Memory B cell (primary cell): ENCODE data around the gene GPR153.

Experiments used
- ATAC-seq: fragments of 150-1000 bp; cut with Tn5 transposase; 2 replicates; pipeline ENCODE4 v1.10.0; 2021; ENCODE audit warnings: low read depth, mild to moderate bottlenecking, moderate library complexity
- DNase-seq, 2 donors: peaks; one replicate each; pipeline ENCODE4 v3.0.0; 2022; ENCODE audit warnings: low spot score in 2 of 2
- H3K27ac Mint-ChIP-seq: one replicate; pipeline ENCODE4 v1.8.0; 2022; ENCODE audit warnings: mild to moderate bottlenecking, moderate library complexity, mixed read lengths
- H3K27me3 Mint-ChIP-seq: one replicate; pipeline ENCODE4 v1.8.0; 2022; ENCODE audit warnings: mixed read lengths
- H3K36me3 Mint-ChIP-seq: one replicate; pipeline ENCODE4 v1.8.0; 2022; ENCODE audit warnings: mild to moderate bottlenecking, mixed read lengths
- H3K4me1 Mint-ChIP-seq: one replicate; pipeline ENCODE4 v1.8.0; 2022; ENCODE audit warnings: mixed read lengths
- H3K4me3 Mint-ChIP-seq: one replicate; pipeline ENCODE4 v1.8.0; 2022; ENCODE audit warnings: mild to moderate bottlenecking, moderate library complexity, mixed read lengths
- H3K9me3 Mint-ChIP-seq: one replicate; pipeline ENCODE4 v1.8.0; 2022; ENCODE audit warnings: mixed read lengths

Gene GPR153

GRCh38 chr1:6294890-6295556 is 34.1 kb upstream of the GPR153 start:
- Mint-ChIP-seq H3K36me3 (peaks cover 2% of the 10 kb centered on the region), H3K27me3 (no peaks in the 10 kb centered on the region), H3K4me1 (no peaks in the 10 kb centered on the region), H3K9me3 (no peaks in the 10 kb centered on the region), H3K27ac (no peak overlapping the region), H3K4me3 (no peak overlapping the region)
- DNase-seq (no peak), ATAC-seq (no peak)

- Mint-ChIP-seq H3K9me3 (no peaks in the 10 kb centered on the region), H3K27ac (no peak overlapping the region), H3K4me1 (no peaks in the 10 kb centered on the region), H3K27me3 (no peaks in the 10 kb centered on the region), H3K36me3 (peaks cover 2% of the 10 kb centered on the region), H3K4me3 (no peak overlapping the region)
- DNase-seq (no peak), ATAC-seq (no peak)
Observed at GRCh38 chr1:6294080-6294889, 33.4 kb upstream of the GPR153 start.

GRCh38 chr1:6292102-6292501 is 31.2 kb upstream of the GPR153 start:
- no peak for ATAC-seq
- DNase-seq = no peak
- Mint-ChIP-seq H3K4me3 (no peak overlapping the region), H3K27me3 (no peaks in the 10 kb centered on the region), H3K36me3 (peaks cover 2% of the 10 kb centered on the region), H3K4me1 (no peaks in the 10 kb centered on the region), H3K9me3 (no peaks in the 10 kb centered on the region), H3K27ac (no peak overlapping the region)

GRCh38 chr1:6288665-6289064 is 27.8 kb upstream of the GPR153 start:
- ATAC-seq (no peak), DNase-seq (no peak)
- no peaks in the 10 kb centered on the region for H3K36me3 Mint-ChIP-seq
- no peaks in the 10 kb centered on the region for H3K9me3 Mint-ChIP-seq
- no peaks in the 10 kb centered on the region for H3K4me1 Mint-ChIP-seq
- no peak overlapping the region for H3K27ac Mint-ChIP-seq
- H3K4me3 Mint-ChIP-seq = no peak overlapping the region
- no peaks in the 10 kb centered on the region for H3K27me3 Mint-ChIP-seq

- H3K9me3 Mint-ChIP-seq = no peaks in the 10 kb centered on the region
Observed at GRCh38 chr1:6288026-6288425, 27.1 kb upstream of the GPR153 start.

GRCh38 chr1:6287431-6287886 is 26.6 kb upstream of the GPR153 start:
- Mint-ChIP-seq H3K36me3 (no peaks in the 10 kb centered on the region), H3K9me3 (no peaks in the 10 kb centered on the region), H3K4me3 (no peak overlapping the region), H3K4me1 (no peaks in the 10 kb centered on the region), H3K27me3 (no peaks in the 10 kb centered on the region), H3K27ac (no peak overlapping the region)
- DNase-seq = no peak
- ATAC-seq = no peak

More at GRCh38 chr1:6288026-6288425, 27.1 kb upstream of the GPR153 start:
- no peak overlapping the region for H3K4me3 Mint-ChIP-seq
- H3K4me1 Mint-ChIP-seq = no peaks in the 10 kb centered on the region
- no peak overlapping the region for H3K27ac Mint-ChIP-seq
- no peaks in the 10 kb centered on the region for H3K27me3 Mint-ChIP-seq
- DNase-seq (no peak), ATAC-seq (no peak)
- no peaks in the 10 kb centered on the region for H3K36me3 Mint-ChIP-seq

- Mint-ChIP-seq H3K4me3 (no peak overlapping the region), H3K27me3 (no peaks in the 10 kb centered on the region), H3K4me1 (no peaks in the 10 kb centered on the region), H3K9me3 (no peaks in the 10 kb centered on the region), H3K27ac (no peak overlapping the region), H3K36me3 (no peaks in the 10 kb centered on the region)
- ATAC-seq = no peak
- no peak for DNase-seq
Observed at GRCh38 chr1:6287029-6287428, 26.1 kb upstream of the GPR153 start.

GRCh38 chr1:6286266-6286665 is 25.4 kb upstream of the GPR153 start:
- DNase-seq = no peak
- Mint-ChIP-seq H3K27ac (no peak overlapping the region), H3K9me3 (no peaks in the 10 kb centered on the region), H3K27me3 (no peaks in the 10 kb centered on the region), H3K36me3 (no peaks in the 10 kb centered on the region), H3K4me3 (no peak overlapping the region), H3K4me1 (no peaks in the 10 kb centered on the region)
- no peak for ATAC-seq

GRCh38 chr1:6285336-6285735 is 24.4 kb upstream of the GPR153 start:
- H3K27ac Mint-ChIP-seq = no peak overlapping the region
- no peaks in the 10 kb centered on the region for H3K27me3 Mint-ChIP-seq
- H3K36me3 Mint-ChIP-seq = no peaks in the 10 kb centered on the region
- no peaks in the 10 kb centered on the region for H3K4me1 Mint-ChIP-seq
- ATAC-seq (no peak), DNase-seq (no peak)
- H3K4me3 Mint-ChIP-seq = no peak overlapping the region
- H3K9me3 Mint-ChIP-seq = no peaks in the 10 kb centered on the region

- Mint-ChIP-seq H3K27ac (no peak overlapping the region), H3K9me3 (no peaks in the 10 kb centered on the region), H3K4me3 (no peak overlapping the region), H3K27me3 (no peaks in the 10 kb centered on the region), H3K4me1 (no peaks in the 10 kb centered on the region), H3K36me3 (no peaks in the 10 kb centered on the region)
- DNase-seq = no peak
- ATAC-seq = no peak
Observed at GRCh38 chr1:6282577-6283270, 21.8 kb upstream of the GPR153 start.

GRCh38 chr1:6281511-6282402 is 20.9 kb upstream of the GPR153 start:
- no peak for DNase-seq
- Mint-ChIP-seq H3K36me3 (no peaks in the 10 kb centered on the region), H3K27ac (no peak overlapping the region), H3K27me3 (no peaks in the 10 kb centered on the region), H3K4me3 (no peak overlapping the region), H3K9me3 (no peaks in the 10 kb centered on the region), H3K4me1 (no peaks in the 10 kb centered on the region)
- ATAC-seq = no peak

- DNase-seq (no peak), ATAC-seq (no peak)
- no peaks in the 10 kb centered on the region for H3K36me3 Mint-ChIP-seq
- no peak overlapping the region for H3K4me3 Mint-ChIP-seq
- H3K27me3 Mint-ChIP-seq = no peaks in the 10 kb centered on the region
- no peaks in the 10 kb centered on the region for H3K4me1 Mint-ChIP-seq
- H3K27ac Mint-ChIP-seq = no peak overlapping the region
- H3K9me3 Mint-ChIP-seq = no peaks in the 10 kb centered on the region
Observed at GRCh38 chr1:6280761-6281451, 20.0 kb upstream of the GPR153 start.
